Neural cell (in vitro differentiated cells): ENCODE results near the gene ATP2C1. TPM values are rescaled to one million over a fixed set of nuclear protein-coding genes. Genes with fewer than 3 reads are reported as not detected.

Source experiments
- H2AFZ ChIP-seq: fragments of 200-600, 300-800 bp; sonication (generic), shearing (Covaris generic); 2 replicates; pipeline ENCODE4 v1.6.0; 2014; ENCODE audit warnings: low read depth, mild to moderate bottlenecking, antibody characterized with exemption, low read length, moderate library complexity
- H3F3A ChIP-seq: fragments of 200-600 bp; shearing (Covaris generic); 2 replicates; pipeline ENCODE4 v1.6.1; 2016; ENCODE audit warnings: mild to moderate bottlenecking, moderate library complexity, mixed read lengths, antibody characterized with exemption, low read length; ENCODE audit not compliant: insufficient read depth, poor library complexity, severe bottlenecking
- H3K27ac ChIP-seq: fragments of 200-600, 300-800 bp; sonication (generic), shearing (Covaris generic); 2 replicates; pipeline ENCODE4 v1.5.1; 2014; ENCODE audit warnings: mild to moderate bottlenecking, low read length, moderate library complexity
- H3K27me3 ChIP-seq: fragments of 300-800, 200-600 bp; sonication (generic), shearing (Covaris generic); 2 replicates; pipeline ENCODE4 v1.6.0; 2014; ENCODE audit warnings: mild to moderate bottlenecking, low read depth, low read length, moderate library complexity; ENCODE audit not compliant: insufficient read depth
- H3K36me3 ChIP-seq: fragments of 300-800, 200-600 bp; sonication (generic), shearing (Covaris generic); 2 replicates; pipeline ENCODE4 v1.5.1; 2014; ENCODE audit warnings: mild to moderate bottlenecking, antibody characterized with exemption, low read length, moderate library complexity; ENCODE audit not compliant: insufficient read depth
- H3K4me2 ChIP-seq: fragments of 300-800, 200-600 bp; sonication (generic), shearing (Covaris generic); 2 replicates; pipeline ENCODE4 v1.6.0; 2014; ENCODE audit warnings: mild to moderate bottlenecking, low read length
- H3K4me3 ChIP-seq: fragments of 300-800, 200-600 bp; sonication (generic), shearing (Covaris generic); 2 replicates; pipeline ENCODE4 v1.5.1; 2014; ENCODE audit warnings: mild to moderate bottlenecking, low read length, moderate library complexity
- H3K79me2 ChIP-seq: fragments of 200-600 bp; shearing (Covaris generic); replicated peaks from 2 replicates; pipeline ENCODE4 v1.6.0; 2014; ENCODE audit warnings: mild to moderate bottlenecking, low read length, moderate library complexity; ENCODE audit not compliant: insufficient read depth
- H3K9ac ChIP-seq: fragments of 300-800, 200-600 bp; sonication (generic), shearing (Covaris generic); 2 replicates; pipeline ENCODE4 v1.6.1; 2016; ENCODE audit warnings: mild to moderate bottlenecking, low read length, mixed read lengths
- H3K9me2 ChIP-seq: fragments of 200-600 bp; shearing (Covaris generic); 2 replicates; pipeline ENCODE4 v1.6.1; 2016; ENCODE audit warnings: mild to moderate bottlenecking, low read length, mixed read lengths; ENCODE audit not compliant: insufficient read depth
- H3K9me3 ChIP-seq: fragments of 200-600, 300-800 bp; sonication (generic), shearing (Covaris generic); 2 replicates; pipeline ENCODE4 v1.6.1; 2016; ENCODE audit warnings: mild to moderate bottlenecking, mixed run types, low read length, moderate library complexity, mixed read lengths
- H4K20me1 ChIP-seq: fragments of 200-600 bp; shearing (Covaris generic); 2 replicates; pipeline ENCODE4 v1.6.1; 2016; ENCODE audit warnings: mild to moderate bottlenecking, mixed run types; ENCODE audit not compliant: insufficient read depth
- EP300 ChIP-seq: fragments of 450-650 bp; conservative IDR thresholded peaks from 2 replicates; pipeline ENCODE4 v1.6.1; 2014; ENCODE audit warnings: antibody characterized with exemption, mild to moderate bottlenecking, moderate library complexity; ENCODE audit not compliant: poor library complexity, severe bottlenecking
- EZH2 ChIP-seq: fragments of 200-600, 300-800 bp; shearing (Covaris generic), sonication (generic); IDR thresholded peaks from 2 replicates; pipeline ENCODE4 v1.6.1; 2014; ENCODE audit warnings: antibody characterized with exemption, low read length, borderline replicate concordance, mild to moderate bottlenecking; ENCODE audit not compliant: insufficient read depth, poor library complexity, severe bottlenecking
- MXI1 ChIP-seq: fragments of 450-650 bp; conservative IDR thresholded peaks from 2 replicates; pipeline ENCODE4 v1.6.1; 2014; ENCODE audit warnings: antibody characterized with exemption, mild to moderate bottlenecking; ENCODE audit not compliant: poor library complexity, severe bottlenecking
- POLR2AphosphoS5 ChIP-seq: IDR thresholded peaks from 2 replicates; pipeline ENCODE4 v1.6.1; 2012
- RAD21 ChIP-seq: fragments of 450-650 bp; conservative IDR thresholded peaks from 2 replicates; pipeline ENCODE4 v1.6.1; 2014; ENCODE audit warnings: antibody characterized with exemption, mild to moderate bottlenecking, moderate library complexity
- SMC3 ChIP-seq: fragments of 450-650 bp; conservative IDR thresholded peaks from 2 replicates; pipeline ENCODE4 v1.6.1; 2014; ENCODE audit warnings: antibody characterized with exemption, mild to moderate bottlenecking, moderate library complexity; ENCODE audit not compliant: poor library complexity
- TAF1 ChIP-seq: IDR thresholded peaks from 2 replicates; pipeline ENCODE4 v1.6.1; 2012; ENCODE audit warnings: low read depth
- polyA plus RNA-seq: library from polyadenylated mRNA; depleted of rRNA; stranded (reverse); fragments of >200 nt; gene quantifications from 2 replicates; pipeline ENCODE4 v1.2.3, GENCODE V29; 2014
- TF ChIP-seq, protein P1 (sequence below): fragments of 450-650 bp; IDR thresholded peaks from 2 replicates; pipeline ENCODE4 v1.5.1; 2014; ENCODE audit warnings: antibody characterized with exemption, mild to moderate bottlenecking, moderate library complexity; ENCODE audit not compliant: poor library complexity, severe bottlenecking
- TF ChIP-seq, protein P2 (sequence below): IDR thresholded peaks from 2 replicates; pipeline ENCODE4 v1.6.1; 2012; ENCODE audit warnings: borderline replicate concordance

ATP2C1 gene
- polyA plus RNA-seq, 1 donor from 2014 or later: 134 TPM

DNA sequence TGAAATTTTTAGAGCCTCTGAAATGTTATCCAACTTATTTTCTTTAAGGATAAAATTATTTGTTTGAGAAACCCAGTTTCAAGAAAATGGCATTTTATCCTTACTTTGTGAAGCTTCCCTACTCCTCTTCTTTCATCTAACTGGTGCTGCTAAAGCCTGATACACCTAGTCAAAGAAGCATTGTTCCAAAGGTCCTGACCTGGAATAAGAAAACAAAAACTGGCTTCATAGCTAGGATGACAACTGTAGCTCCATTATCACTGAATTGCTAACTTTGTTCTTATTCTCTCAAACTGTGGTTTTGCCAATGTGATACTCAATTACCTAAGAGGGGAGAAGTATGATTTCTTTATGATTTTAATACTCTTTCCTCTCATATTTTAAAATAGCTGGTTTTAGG, 27.6 kb upstream of the ATP2C1 start:
- Histone ChIP-seq H4K20me1 (no peaks in the 10 kb centered on the region), H3K4me2 (no peak overlapping the region), H3K27ac (no peak overlapping the region), H3K27me3 (no peaks in the 10 kb centered on the region), H3K36me3 (no peaks in the 10 kb centered on the region), H3K9ac (no peak overlapping the region), H2AFZ (no peak overlapping the region), H3K9me2 (no peaks in the 10 kb centered on the region), H3K9me3 (no peaks in the 10 kb centered on the region), H3K79me2 (no peaks in the 10 kb centered on the region), H3F3A (no peaks in the 10 kb centered on the region), H3K4me3 (no peak overlapping the region)
- TF ChIP-seq, protein P1, sequence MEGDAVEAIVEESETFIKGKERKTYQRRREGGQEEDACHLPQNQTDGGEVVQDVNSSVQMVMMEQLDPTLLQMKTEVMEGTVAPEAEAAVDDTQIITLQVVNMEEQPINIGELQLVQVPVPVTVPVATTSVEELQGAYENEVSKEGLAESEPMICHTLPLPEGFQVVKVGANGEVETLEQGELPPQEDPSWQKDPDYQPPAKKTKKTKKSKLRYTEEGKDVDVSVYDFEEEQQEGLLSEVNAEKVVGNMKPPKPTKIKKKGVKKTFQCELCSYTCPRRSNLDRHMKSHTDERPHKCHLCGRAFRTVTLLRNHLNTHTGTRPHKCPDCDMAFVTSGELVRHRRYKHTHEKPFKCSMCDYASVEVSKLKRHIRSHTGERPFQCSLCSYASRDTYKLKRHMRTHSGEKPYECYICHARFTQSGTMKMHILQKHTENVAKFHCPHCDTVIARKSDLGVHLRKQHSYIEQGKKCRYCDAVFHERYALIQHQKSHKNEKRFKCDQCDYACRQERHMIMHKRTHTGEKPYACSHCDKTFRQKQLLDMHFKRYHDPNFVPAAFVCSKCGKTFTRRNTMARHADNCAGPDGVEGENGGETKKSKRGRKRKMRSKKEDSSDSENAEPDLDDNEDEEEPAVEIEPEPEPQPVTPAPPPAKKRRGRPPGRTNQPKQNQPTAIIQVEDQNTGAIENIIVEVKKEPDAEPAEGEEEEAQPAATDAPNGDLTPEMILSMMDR: no peak
- TF ChIP-seq RAD21 (no peak), EP300 (no peak), POLR2AphosphoS5 (no peak), SMC3 (no peak), MXI1 (no peak)
- TF ChIP-seq, protein P2, sequence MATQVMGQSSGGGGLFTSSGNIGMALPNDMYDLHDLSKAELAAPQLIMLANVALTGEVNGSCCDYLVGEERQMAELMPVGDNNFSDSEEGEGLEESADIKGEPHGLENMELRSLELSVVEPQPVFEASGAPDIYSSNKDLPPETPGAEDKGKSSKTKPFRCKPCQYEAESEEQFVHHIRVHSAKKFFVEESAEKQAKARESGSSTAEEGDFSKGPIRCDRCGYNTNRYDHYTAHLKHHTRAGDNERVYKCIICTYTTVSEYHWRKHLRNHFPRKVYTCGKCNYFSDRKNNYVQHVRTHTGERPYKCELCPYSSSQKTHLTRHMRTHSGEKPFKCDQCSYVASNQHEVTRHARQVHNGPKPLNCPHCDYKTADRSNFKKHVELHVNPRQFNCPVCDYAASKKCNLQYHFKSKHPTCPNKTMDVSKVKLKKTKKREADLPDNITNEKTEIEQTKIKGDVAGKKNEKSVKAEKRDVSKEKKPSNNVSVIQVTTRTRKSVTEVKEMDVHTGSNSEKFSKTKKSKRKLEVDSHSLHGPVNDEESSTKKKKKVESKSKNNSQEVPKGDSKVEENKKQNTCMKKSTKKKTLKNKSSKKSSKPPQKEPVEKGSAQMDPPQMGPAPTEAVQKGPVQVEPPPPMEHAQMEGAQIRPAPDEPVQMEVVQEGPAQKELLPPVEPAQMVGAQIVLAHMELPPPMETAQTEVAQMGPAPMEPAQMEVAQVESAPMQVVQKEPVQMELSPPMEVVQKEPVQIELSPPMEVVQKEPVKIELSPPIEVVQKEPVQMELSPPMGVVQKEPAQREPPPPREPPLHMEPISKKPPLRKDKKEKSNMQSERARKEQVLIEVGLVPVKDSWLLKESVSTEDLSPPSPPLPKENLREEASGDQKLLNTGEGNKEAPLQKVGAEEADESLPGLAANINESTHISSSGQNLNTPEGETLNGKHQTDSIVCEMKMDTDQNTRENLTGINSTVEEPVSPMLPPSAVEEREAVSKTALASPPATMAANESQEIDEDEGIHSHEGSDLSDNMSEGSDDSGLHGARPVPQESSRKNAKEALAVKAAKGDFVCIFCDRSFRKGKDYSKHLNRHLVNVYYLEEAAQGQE: no peak

DNA sequence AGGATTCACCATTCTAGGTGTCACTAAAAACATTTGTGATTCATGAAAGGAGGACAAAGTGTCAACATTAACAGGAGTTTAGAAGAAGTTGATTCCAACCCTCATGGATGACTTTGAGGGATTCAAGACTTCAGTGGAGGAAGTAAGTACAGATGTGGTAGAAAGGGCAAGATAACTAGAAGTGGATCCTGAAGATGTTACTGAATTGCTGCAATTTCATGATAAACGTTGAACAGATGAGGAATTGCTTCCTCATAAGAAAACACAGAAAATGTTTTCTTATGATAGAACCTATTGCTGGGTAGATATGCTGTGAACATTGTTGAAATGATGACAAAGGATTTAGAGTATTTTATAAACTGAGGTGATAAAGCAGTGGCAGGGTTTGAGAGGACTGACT, 23.5 kb upstream of the ATP2C1 start:
- Histone ChIP-seq H3K4me2 (no peak overlapping the region), H3K79me2 (no peaks in the 10 kb centered on the region), H3K4me3 (no peak overlapping the region), H3K9me3 (no peaks in the 10 kb centered on the region), H4K20me1 (no peaks in the 10 kb centered on the region), H3K27ac (no peak overlapping the region), H3K27me3 (no peaks in the 10 kb centered on the region), H2AFZ (no peak overlapping the region), H3K9ac (no peak overlapping the region), H3K9me2 (no peaks in the 10 kb centered on the region), H3K36me3 (no peaks in the 10 kb centered on the region), H3F3A (no peaks in the 10 kb centered on the region)
- TF ChIP-seq, protein P2: no peak
- TF ChIP-seq RAD21 (no peak), MXI1 (no peak), EZH2 (no peak), SMC3 (no peak), TAF1 (no peak), POLR2AphosphoS5 (no peak), EP300 (no peak)
- TF ChIP-seq, protein P1: no peak
